KMS-11 (cell line): ENCODE measurements around the gene NCBP3.

Experiments
- H2AFZ ChIP-seq: fragments of 200-600 bp; sonication (generic); 2 replicates; pipeline ENCODE4 v1.6.1; 2016; ENCODE audit warnings: antibody characterized with exemption, mixed run types, low read depth
- H3K27ac ChIP-seq: fragments of 200-600 bp; sonication (generic); 2 replicates; pipeline ENCODE4 v1.6.1; 2016; ENCODE audit warnings: mild to moderate bottlenecking, mixed run types
- H3K27me3 ChIP-seq: fragments of 200-600 bp; sonication (generic); 2 replicates; pipeline ENCODE4 v1.6.1; 2017; ENCODE audit warnings: mild to moderate bottlenecking, low read depth, mixed run types, moderate library complexity; ENCODE audit not compliant: insufficient read depth
- H3K36me3 ChIP-seq: fragments of 200-600 bp; sonication (generic); 2 replicates; pipeline ENCODE4 v1.6.1; 2017; ENCODE audit warnings: mild to moderate bottlenecking, mixed run types; ENCODE audit not compliant: insufficient read depth
- H3K4me1 ChIP-seq: fragments of 200-600 bp; sonication (generic); 2 replicates; pipeline ENCODE4 v1.6.1; 2016; ENCODE audit warnings: mild to moderate bottlenecking, low read depth, mixed run types; ENCODE audit not compliant: poor library complexity, severe bottlenecking
- H3K4me2 ChIP-seq: fragments of 200-600 bp; sonication (generic); 2 replicates; pipeline ENCODE4 v1.7.0; 2016; ENCODE audit warnings: mild to moderate bottlenecking, mixed run types
- H3K4me3 ChIP-seq: fragments of 200-600 bp; sonication (generic); IDR thresholded peaks from 2 replicates; pipeline ENCODE4 v1.6.1; 2017; ENCODE audit warnings: low read depth, low read length, mixed read lengths; ENCODE audit not compliant: insufficient read depth
- H3K79me2 ChIP-seq: fragments of 200-600 bp; sonication (generic); 2 replicates; pipeline ENCODE4 v1.6.1; 2016; ENCODE audit warnings: low read depth, mixed run types; ENCODE audit not compliant: insufficient read depth
- H3K9ac ChIP-seq: fragments of 200-600 bp; sonication (generic); 2 replicates; pipeline ENCODE4 v1.6.1; 2016; ENCODE audit warnings: mild to moderate bottlenecking, mixed run types
- H4K20me1 ChIP-seq: fragments of 200-600 bp; sonication (generic); 2 replicates; pipeline ENCODE4 v1.6.1; 2016; ENCODE audit warnings: mild to moderate bottlenecking, mixed run types; ENCODE audit not compliant: insufficient read depth
- CTCF ChIP-seq: fragments of 200-600 bp; sonication (generic); conservative IDR thresholded peaks from 2 replicates; pipeline ENCODE4 v1.6.1; 2017; ENCODE audit warnings: low read depth, mild to moderate bottlenecking, antibody characterized with exemption, low read length, moderate library complexity, mixed read lengths

NCBP3 gene

GRCh38 chr17:3887804-3888203 is 41.8 kb upstream of the NCBP3 start:
- H3K27ac ChIP-seq, result no peak overlapping the region
- H3K79me2 ChIP-seq, result no peaks in the 10 kb centered on the region
- H3K27me3 ChIP-seq, result no peaks in the 10 kb centered on the region
- TF ChIP-seq CTCF, result no peak
- no peaks in the 10 kb centered on the region for H3K4me1 ChIP-seq
- no peak overlapping the region for H3K9ac ChIP-seq
- H2AFZ ChIP-seq, result no peak overlapping the region
- no peak overlapping the region for H3K4me3 ChIP-seq
- H4K20me1 ChIP-seq, result no peaks in the 10 kb centered on the region
- no peak overlapping the region for H3K4me2 ChIP-seq
- H3K36me3 ChIP-seq, result no peaks in the 10 kb centered on the region

- Histone ChIP-seq H3K4me2 (no peak overlapping the region), H3K27me3 (no peaks in the 10 kb centered on the region), H3K4me3 (no peak overlapping the region), H3K4me1 (no peaks in the 10 kb centered on the region), H3K79me2 (no peaks in the 10 kb centered on the region), H3K27ac (no peak overlapping the region), H3K36me3 (no peaks in the 10 kb centered on the region), H4K20me1 (no peaks in the 10 kb centered on the region), H2AFZ (no peak overlapping the region), H3K9ac (no peak overlapping the region)
- no peak for TF ChIP-seq CTCF
Observed at GRCh38 chr17:3887394-3887793, 41.3 kb upstream of the NCBP3 start.

GRCh38 chr17:3886776-3887175 is 40.7 kb upstream of the NCBP3 start:
- no peaks in the 10 kb centered on the region for H3K79me2 ChIP-seq
- no peak overlapping the region for H3K4me3 ChIP-seq
- H3K27me3 ChIP-seq, result no peaks in the 10 kb centered on the region
- TF ChIP-seq CTCF, result no peak
- H4K20me1 ChIP-seq, result no peaks in the 10 kb centered on the region
- no peak overlapping the region for H3K9ac ChIP-seq
- H3K36me3 ChIP-seq, result no peaks in the 10 kb centered on the region
- no peaks in the 10 kb centered on the region for H3K4me1 ChIP-seq
- H3K4me2 ChIP-seq, result no peak overlapping the region
- H2AFZ ChIP-seq, result no peak overlapping the region
- no peak overlapping the region for H3K27ac ChIP-seq

GRCh38 chr17:3885970-3886369 is 39.9 kb upstream of the NCBP3 start:
- Histone ChIP-seq H3K4me2 (no peak overlapping the region), H3K27me3 (no peaks in the 10 kb centered on the region), H3K9ac (no peak overlapping the region)

More at GRCh38 chr17:3885970-3886369, 39.9 kb upstream of the NCBP3 start:
- TF ChIP-seq CTCF, result no peak
- no peak overlapping the region for H3K4me3 ChIP-seq
- no peaks in the 10 kb centered on the region for H3K36me3 ChIP-seq
- no peaks in the 10 kb centered on the region for H4K20me1 ChIP-seq
- H3K4me1 ChIP-seq, result no peaks in the 10 kb centered on the region
- H3K27ac ChIP-seq, result no peak overlapping the region
- H2AFZ ChIP-seq, result no peak overlapping the region
- no peaks in the 10 kb centered on the region for H3K79me2 ChIP-seq
